ENCODE measurements around the gene ABR. TPM values are rescaled to one million over a fixed set of nuclear protein-coding genes. Genes with fewer than 3 reads are reported as not detected.

ABR gene
- polyA plus RNA-seq, 2 of the 4 experiments (the other 2 are of a cell fraction): 70.9 to 73.8 TPM

- TF ChIP-seq E2F6 (IDR thresholded peaks at IDR 0.05; ENCODE audit: borderline replicate concordance, low read depth) (peak; percentile 92), BCL3 (IDR thresholded peaks at IDR 0.05) (no peak), ZFP36 (IDR thresholded peaks at IDR 0.05; ENCODE audit: borderline replicate concordance, partially characterized antibody) (no peak)
Measured at GRCh38 chr17:1110862-1111598, 68.8 kb downstream of the ABR start (continued).

GRCh38 chr17:1110541-1110861, 69.3 kb downstream of the ABR start:
- peak overlapping the region; percentile 98 to 99 for H3K27ac ChIP-seq
- CTCF ChIA-PET: interaction anchor here (0.5 to 7.0 kb wide), 13 partner anchors 10 to 611 kb away, joined by 3 to 57 read pairs (median 5); no protein-coding TSS in a partner anchor
- DNase-seq (ENCODE audit: low read depth in 1 of 2, low spot score in 1 of 2) (no peak), ATAC-seq (peak in 1 of 2 experiments; percentile 3; a peak in 2 of 6 replicates), FAIRE-seq (no peak)
- 13% methylated on average over 3 of the region's 3 CpGs for WGBS (ENCODE audit: missing lambda C conversion rate)
- POLR2A ChIA-PET: interaction anchor here (1.1 to 1.8 kb wide), 3 partner anchors 14 to 30 kb away, joined by 3 to 9 read pairs (median 4); no protein-coding TSS in a partner anchor
- TF ChIP-seq NR3C1 (IDR thresholded peaks at IDR 0.05): no peak
- TF ChIP-seq REST (IDR thresholded peaks at IDR 0.05): no peak
- TF ChIP-seq POLR2A (IDR thresholded peaks at IDR 0.05; ENCODE audit: low read length): no peak; the same call in 1 of the 2 replicates
- no peak for TF ChIP-seq KDM5A (IDR thresholded peaks at IDR 0.05)
- TF ChIP-seq JUNB (IDR thresholded peaks at IDR 0.05): no peak
- no peak for TF ChIP-seq ELK1 (IDR thresholded peaks at IDR 0.05; ENCODE audit: low read depth, low read length)
- no peak for TF ChIP-seq EHF (CRISPR knock-in tag; IDR thresholded peaks at IDR 0.05)
- no peak for TF ChIP-seq PHF8 (IDR thresholded peaks at IDR 0.05; ENCODE audit: borderline replicate concordance, low read depth)
- TF ChIP-seq RFX5 (IDR thresholded peaks at IDR 0.05): no peak
- no peak for TF ChIP-seq POLR2AphosphoS2 (conservative IDR thresholded peaks at IDR 0.05; ENCODE audit: low read length)
- TF ChIP-seq ZNF302 (CRISPR knock-in tag; IDR thresholded peaks at IDR 0.05): no peak
- TF ChIP-seq HOXB13 (CRISPR knock-in tag; IDR thresholded peaks at IDR 0.05; ENCODE audit: low read depth): no peak
- no peak for TF ChIP-seq NPAS2 (CRISPR knock-in tag; IDR thresholded peaks at IDR 0.05; ENCODE audit: borderline replicate concordance)
- TF ChIP-seq CHD2 (IDR thresholded peaks at IDR 0.05; ENCODE audit: low read length, partially characterized antibody): no peak
- no peak for TF ChIP-seq TP53 (CRISPR knock-in tag; IDR thresholded peaks at IDR 0.05)
- no peak for TF ChIP-seq USF2 (IDR thresholded peaks at IDR 0.05)
- no peak for TF ChIP-seq CBX2 (IDR thresholded peaks at IDR 0.05; ENCODE audit: borderline replicate concordance, low read depth)
- no peak for TF ChIP-seq RCOR1 (IDR thresholded peaks at IDR 0.05; ENCODE audit: low read depth, low read length)
- no peak for TF ChIP-seq HOXA7 (CRISPR knock-in tag; IDR thresholded peaks at IDR 0.05)
- no peak for TF ChIP-seq ZSCAN20 (CRISPR knock-in tag; IDR thresholded peaks at IDR 0.05)
- peak overlapping the region; percentile 96 for H3K4me2 ChIP-seq
- H3K4me3 ChIP-seq: peak overlapping the region; percentile 1; the same call in 1 of the 3 replicates
- peaks cover 55% of the 10 kb centered on the region for H3K4me1 ChIP-seq
- no peaks in the 10 kb centered on the region for H3K9me3 ChIP-seq
